Liver (tissue), 9 donors: Measurements from ENCODE around the gene DGKB. TPM values are rescaled to one million over a fixed set of nuclear protein-coding genes. Genes with fewer than 3 reads are reported as not detected.

Experiments used
- DNase-seq: peaks from one replicate; pipeline ENCODE4 v3.0.0-alpha.2; 2017; ENCODE audit warnings: low spot score
- H3K27ac ChIP-seq, 2 donors: one replicate each; pipeline ENCODE4 v1.7.0; 2013; ENCODE audit warnings: inconsistent platforms in 2 of 2, low read length in 2 of 2, control low read depth in 1 of 2, low read depth in 1 of 2, mild to moderate bottlenecking in 1 of 2
- H3K27me3 ChIP-seq, 4 donors: one replicate each; pipeline versions ENCODE4 v1.6.1 to v1.7.0; 2013; ENCODE audit warnings: low read length in 3 of 4, inconsistent platforms in 1 of 4, mild to moderate bottlenecking in 1 of 4, moderate library complexity in 1 of 4; ENCODE audit not compliant: control insufficient read depth in 4 of 4, insufficient read depth in 4 of 4
- H3K36me3 ChIP-seq, 4 donors: one replicate each; pipeline versions ENCODE4 v1.6.1 to v1.7.0; 2013; ENCODE audit warnings: low read length in 3 of 4, mild to moderate bottlenecking in 3 of 4, low read depth in 1 of 4, moderate library complexity in 1 of 4; ENCODE audit not compliant: control insufficient read depth in 4 of 4, insufficient read depth in 3 of 4
- H3K4me1 ChIP-seq, 4 donors: one replicate each; pipeline versions ENCODE4 v1.6.1 to v1.7.0; 2013; ENCODE audit warnings: low read length in 3 of 4, mild to moderate bottlenecking in 3 of 4, moderate library complexity in 1 of 4; ENCODE audit not compliant: control insufficient read depth in 4 of 4, insufficient read depth in 4 of 4
- H3K4me3 ChIP-seq, 3 donors: one replicate each; pipeline versions ENCODE4 v1.6.1 to v1.7.0; 2013; ENCODE audit warnings: low read length in 3 of 3, control low read depth in 1 of 3, low read depth in 1 of 3, mild to moderate bottlenecking in 1 of 3
- H3K9ac ChIP-seq, 2 donors: one replicate each; pipeline ENCODE4 v1.7.0; 2013; ENCODE audit warnings: low read length in 2 of 2, mild to moderate bottlenecking in 2 of 2, moderate library complexity in 2 of 2, control low read depth in 1 of 2, low read depth in 1 of 2
- H3K9me3 ChIP-seq, 4 donors: one replicate each; pipeline versions ENCODE4 v1.6.1 to v1.7.0; 2013; ENCODE audit warnings: low read length in 3 of 4; ENCODE audit not compliant: control insufficient read depth in 4 of 4
- ATF3 ChIP-seq: IDR thresholded peaks from 2 replicates; pipeline ENCODE4 v1.6.1; 2016; ENCODE audit warnings: antibody characterized with exemption
- CTCF ChIP-seq: fragments of 150-350 bp; IDR thresholded peaks from 2 replicates; pipeline ENCODE4 v1.5.1; 2017; ENCODE audit warnings: improper control_type of control experiment, low read depth, low read length; ENCODE audit not compliant: missing input control
- EGR1 ChIP-seq, 2 donors: IDR thresholded peaks; 2 replicates each; pipeline ENCODE4 v1.6.1; 2016 to 2018; ENCODE audit warnings: antibody characterized with exemption in 2 of 2, low read depth in 2 of 2
- FOXA1 ChIP-seq: IDR thresholded peaks from 2 replicates; pipeline ENCODE4 v1.6.1; 2016; ENCODE audit warnings: antibody characterized with exemption
- FOXA2 ChIP-seq: IDR thresholded peaks from 2 replicates; pipeline ENCODE4 v1.6.1; 2016; ENCODE audit warnings: antibody characterized with exemption
- GABPA ChIP-seq, 2 donors: IDR thresholded peaks in 1 of 2; conservative IDR thresholded peaks in 1 of 2; 2 replicates each; pipeline ENCODE4 v1.6.1; 2016; ENCODE audit warnings: antibody characterized with exemption in 2 of 2, mild to moderate bottlenecking in 1 of 2, moderate library complexity in 1 of 2
- HNF4A ChIP-seq, 2 donors: conservative IDR thresholded peaks; 2 replicates each; pipeline ENCODE4 v1.6.1; 2016; ENCODE audit warnings: antibody characterized with exemption in 2 of 2, mild to moderate bottlenecking in 2 of 2
- HNF4G ChIP-seq: IDR thresholded peaks from 2 replicates; pipeline ENCODE4 v1.6.1; 2016; ENCODE audit warnings: antibody characterized with exemption
- JUND ChIP-seq, 2 donors: IDR thresholded peaks; 2 replicates each; pipeline ENCODE4 v1.6.1; 2016; ENCODE audit warnings: antibody characterized with exemption in 2 of 2
- MAX ChIP-seq: IDR thresholded peaks from 2 replicates; pipeline ENCODE4 v1.6.1; 2016; ENCODE audit warnings: antibody characterized with exemption
- NR2F2 ChIP-seq: IDR thresholded peaks from 2 replicates; pipeline ENCODE4 v1.6.1; 2016; ENCODE audit warnings: antibody characterized with exemption
- RAD21 ChIP-seq, 2 donors: IDR thresholded peaks; 2 replicates each; pipeline ENCODE4 v1.6.1; 2016; ENCODE audit warnings: antibody characterized with exemption in 2 of 2, mild to moderate bottlenecking in 2 of 2
- REST ChIP-seq: IDR thresholded peaks from 2 replicates; pipeline ENCODE4 v1.6.1; 2016; ENCODE audit warnings: antibody characterized with exemption, mild to moderate bottlenecking
- RXRA ChIP-seq, 2 donors: IDR thresholded peaks; 2 replicates each; pipeline ENCODE4 v1.6.1; 2017 to 2018; ENCODE audit warnings: antibody characterized with exemption in 2 of 2, mild to moderate bottlenecking in 1 of 2
- SP1 ChIP-seq: IDR thresholded peaks from 2 replicates; pipeline ENCODE4 v1.6.1; 2018; ENCODE audit warnings: antibody characterized with exemption, mild to moderate bottlenecking
- TAF1 ChIP-seq: conservative IDR thresholded peaks from 2 replicates; pipeline ENCODE4 v1.6.1; 2016; ENCODE audit warnings: antibody characterized with exemption, mild to moderate bottlenecking
- YY1 ChIP-seq: IDR thresholded peaks from 2 replicates; pipeline ENCODE4 v1.6.1; 2016; ENCODE audit warnings: antibody characterized with exemption, mild to moderate bottlenecking
- ZBTB33 ChIP-seq: IDR thresholded peaks from 2 replicates; pipeline ENCODE4 v1.6.1; 2016; ENCODE audit warnings: antibody characterized with exemption
- WGBS: extraction: QIAGEN DNeasy Blood & Tissue Kit; methylation state at CpG from one replicate; pipeline ENCODE4 v1.1.7; 2013; 5-methylcytosine and 5-hydroxymethylcytosine counted together
- polyA plus RNA-seq, 2 donors: library from polyadenylated mRNA; stranded (reverse) in 1 of 2; unstranded in 1 of 2; fragments of 200-250 nt in 1 of 2; fragments of >200 nt in 1 of 2; fragmentation: Nextera tagmentation in 1 of 2; extraction: Ambion mirVana in 1 of 2; gene quantifications; one replicate each; pipeline versions ENCODE4 v1.2.1 to v1.2.3, GENCODE V29; 2013 to 2015
- total RNA-seq, 2 donors: library from RNA; depleted of rRNA; stranded (reverse); fragments of >200 nt; gene quantifications; one replicate each; pipeline ENCODE4 v1.2.3, GENCODE V29; 2014
- donor health status: healthy.
- donor health status: healthy.
- donor health status: healthy.
- donor health status: healthy.
- donor health status: healthy.

Gene DGKB
- total and polyA plus RNA-seq, 4 donors = 0.09 to 0.42 TPM; not detected in 2

- no peak overlapping the region for H3K9ac ChIP-seq
- H3K4me1 ChIP-seq = no peaks in the 10 kb centered on the region
- H3K36me3 ChIP-seq = no peaks in the 10 kb centered on the region
- no peak overlapping the region for H3K4me3 ChIP-seq
- no peak for DNase-seq
- no peaks in the 10 kb centered on the region for H3K27me3 ChIP-seq
- TF ChIP-seq YY1 = no peak
- TF ChIP-seq NR2F2 = no peak
- no peak for TF ChIP-seq EGR1 (IDR thresholded peaks at IDR 0.05; ENCODE audit: low read depth in 2 of 2)
- no peak for TF ChIP-seq RXRA (IDR thresholded peaks at IDR 0.05)
- TF ChIP-seq HNF4A (conservative IDR thresholded peaks at IDR 0.05) = no peak
- TF ChIP-seq RAD21 (IDR thresholded peaks at IDR 0.05) = no peak
- TF ChIP-seq JUND (IDR thresholded peaks at IDR 0.05) = no peak
- TF ChIP-seq REST = no peak
- no peak for TF ChIP-seq GABPA (IDR thresholded peaks at IDR 0.05 in 1 of 2, conservative IDR thresholded peaks at IDR 0.05 in 1 of 2)
- no peak for TF ChIP-seq FOXA1
- no peak for TF ChIP-seq FOXA2
- no peak for TF ChIP-seq HNF4G
- TF ChIP-seq TAF1 = no peak
- TF ChIP-seq CTCF = no peak
- no peak for TF ChIP-seq MAX
- no peak for TF ChIP-seq ZBTB33
- no peak for TF ChIP-seq ATF3
- TF ChIP-seq SP1 = no peak
- WGBS = 83% methylated on average over 1 of the region's 1 CpG
- H3K9me3 ChIP-seq = no peaks in the 10 kb centered on the region
- H3K27ac ChIP-seq = no peak overlapping the region
These were observed 35.0 kb upstream of the DGKB start for GRCh38 chr7:14937581-14937980.

- Histone ChIP-seq H3K9me3 (no peaks in the 10 kb centered on the region), H3K36me3 (no peaks in the 10 kb centered on the region), H3K9ac (no peak overlapping the region), H3K27ac (no peak overlapping the region), H3K4me1 (no peaks in the 10 kb centered on the region), H3K4me3 (no peak overlapping the region), H3K27me3 (no peaks in the 10 kb centered on the region)
- TF ChIP-seq YY1 (no peak), HNF4A (conservative IDR thresholded peaks at IDR 0.05) (peak; percentile 38 to 45), SP1 (no peak), JUND (IDR thresholded peaks at IDR 0.05) (peak in 1 of 2 donors; percentile 23), HNF4G (no peak), MAX (no peak), NR2F2 (no peak), ZBTB33 (no peak)
- WGBS = 31% methylated on average over 5 of the region's 5 CpGs
- DNase-seq = no peak
These were observed 34.0 kb upstream of the DGKB start for GRCh38 chr7:14936554-14936953.
